ENCODE measurements around the gene RNF4. TPM values are rescaled to one million over a fixed set of nuclear protein-coding genes. Genes with fewer than 3 reads are reported as not detected.

Gene RNF4
- polyA plus RNA-seq, 6 donors from 2014 or later: 48.9 to 87.9 (median 64.8) TPM

GRCh38 chr4:2492970-2493369 is 24.1 kb downstream of the RNF4 start:
- ATAC-seq (ENCODE audit: low read depth in 2 of 2): no peak
- H3K27ac Mint-ChIP-seq: peak overlapping the region in 3 of 6 donors; percentile 18 to 81 (median 75)

GRCh38 chr4:2494992-2495391 is 26.1 kb downstream of the RNF4 start:
- DNase-seq: no peak
- no peak overlapping the region for H3K4me3 Mint-ChIP-seq
- peaks cover 0 to 2% (median 0%) of the 10 kb centered on the region in 7 donors for H3K9me3 Mint-ChIP-seq
- H3K27ac Mint-ChIP-seq: peak overlapping the region in 2 of 6 donors; percentile 57 to 91
- no peaks in the 10 kb centered on the region for H3K27me3 Mint-ChIP-seq
- no peak for ATAC-seq (ENCODE audit: low read depth in 2 of 2)
- peaks cover 30 to 40% (median 37%) of the 10 kb centered on the region in 3 donors for H3K4me1 Mint-ChIP-seq
- peaks cover 8 to 18% of the 10 kb centered on the region in 2 donors for H3K36me3 Mint-ChIP-seq

More at GRCh38 chr4:2492970-2493369, 24.1 kb downstream of the RNF4 start:
- Mint-ChIP-seq H3K36me3 (peaks cover 8 to 19% of the 10 kb centered on the region in 2 donors), H3K9me3 (peaks cover 0 to 2% (median 0%) of the 10 kb centered on the region in 7 donors), H3K4me3 (no peak overlapping the region), H3K4me1 (peaks cover 35 to 51% (median 47%) of the 10 kb centered on the region in 3 donors), H3K27me3 (no peaks in the 10 kb centered on the region)
- DNase-seq: no peak

- H3K27ac Mint-ChIP-seq: peak overlapping the region; percentile 56 to 95 (median 84)
- H3K4me1 Mint-ChIP-seq: peaks cover 29 to 36% (median 36%) of the 10 kb centered on the region in 3 donors
- peaks cover 0 to 2% (median 0%) of the 10 kb centered on the region in 7 donors for H3K9me3 Mint-ChIP-seq
- ATAC-seq (ENCODE audit: low read depth in 2 of 2) (peak; percentile 18 to 30), DNase-seq (no peak)
- peaks cover 8 to 15% of the 10 kb centered on the region in 2 donors for H3K36me3 Mint-ChIP-seq
- peak overlapping the region in 6 of 8 donors; percentile 24 to 82 (median 60) for H3K4me3 Mint-ChIP-seq
- no peaks in the 10 kb centered on the region for H3K27me3 Mint-ChIP-seq
These were observed 28.4 kb downstream of the RNF4 start for GRCh38 chr4:2497324-2497723.

- H3K4me1 Mint-ChIP-seq: peaks cover 25 to 33% (median 31%) of the 10 kb centered on the region in 3 donors
- no peaks in the 10 kb centered on the region for H3K27me3 Mint-ChIP-seq
- DNase-seq (peak; percentile 51), ATAC-seq (ENCODE audit: low read depth in 2 of 2) (peak; percentile 97)
- peak overlapping the region in 5 of 8 donors; percentile 24 to 82 (median 55) for H3K4me3 Mint-ChIP-seq
- H3K27ac Mint-ChIP-seq: peak overlapping the region; percentile 68 to 95 (median 88)
- H3K9me3 Mint-ChIP-seq: peaks cover 0 to 1% (median 0%) of the 10 kb centered on the region in 7 donors
- H3K36me3 Mint-ChIP-seq: peaks cover 4 to 11% of the 10 kb centered on the region in 2 donors
These were observed 29.0 kb downstream of the RNF4 start for GRCh38 chr4:2497931-2498330.

- DNase-seq (no peak), ATAC-seq (ENCODE audit: low read depth in 2 of 2) (no peak)
- Mint-ChIP-seq H3K27ac (peak overlapping the region in 2 of 6 donors; percentile 53 to 81), H3K27me3 (no peaks in the 10 kb centered on the region), H3K36me3 (peaks cover 0 to 8% of the 10 kb centered on the region in 2 donors), H3K9me3 (no peaks in the 10 kb centered on the region), H3K4me3 (no peak overlapping the region), H3K4me1 (peaks cover 17 to 26% (median 18%) of the 10 kb centered on the region in 3 donors)
These were observed 31.6 kb downstream of the RNF4 start for GRCh38 chr4:2500547-2500946.

GRCh38 chr4:2501034-2501594 is 32.2 kb downstream of the RNF4 start:
- peaks cover 0 to 8% of the 10 kb centered on the region in 2 donors for H3K36me3 Mint-ChIP-seq

GRCh38 chr4:2503809-2504208 is 34.9 kb downstream of the RNF4 start:
- Mint-ChIP-seq H3K27ac (peak overlapping the region in 3 of 6 donors; percentile 42 to 62 (median 42)), H3K27me3 (no peaks in the 10 kb centered on the region), H3K4me1 (peaks cover 4 to 21% (median 13%) of the 10 kb centered on the region in 3 donors), H3K4me3 (no peak overlapping the region), H3K36me3 (peaks cover 0 to 3% of the 10 kb centered on the region in 2 donors), H3K9me3 (no peaks in the 10 kb centered on the region)
- no peak for ATAC-seq (ENCODE audit: low read depth in 2 of 2)
- no peak for DNase-seq

More at GRCh38 chr4:2501034-2501594, 32.2 kb downstream of the RNF4 start:
- H3K9me3 Mint-ChIP-seq: no peaks in the 10 kb centered on the region
- no peak for ATAC-seq (ENCODE audit: low read depth in 2 of 2)
- H3K4me1 Mint-ChIP-seq: peaks cover 17 to 26% (median 18%) of the 10 kb centered on the region in 3 donors
- no peak overlapping the region for H3K4me3 Mint-ChIP-seq
- DNase-seq: no peak
- H3K27me3 Mint-ChIP-seq: no peaks in the 10 kb centered on the region
- peak overlapping the region in 1 of 6 donors; percentile 69 for H3K27ac Mint-ChIP-seq

GRCh38 chr4:2507259-2507658 is 38.4 kb downstream of the RNF4 start:
- Mint-ChIP-seq H3K27me3 (no peaks in the 10 kb centered on the region), H3K4me1 (peaks cover 20 to 35% (median 33%) of the 10 kb centered on the region in 3 donors), H3K27ac (peak overlapping the region in 3 of 6 donors; percentile 22 to 24 (median 24)), H3K4me3 (no peak overlapping the region), H3K9me3 (no peaks in the 10 kb centered on the region), H3K36me3 (peaks cover 0 to 5% of the 10 kb centered on the region in 2 donors)
- ATAC-seq (ENCODE audit: low read depth in 2 of 2) (no peak), DNase-seq (no peak)

GRCh38 chr4:2507855-2508254 is 38.9 kb downstream of the RNF4 start:
- no peaks in the 10 kb centered on the region for H3K27me3 Mint-ChIP-seq
- DNase-seq: no peak
- peaks cover 0 to 7% of the 10 kb centered on the region in 2 donors for H3K36me3 Mint-ChIP-seq
- no peak overlapping the region for H3K27ac Mint-ChIP-seq
- no peaks in the 10 kb centered on the region for H3K9me3 Mint-ChIP-seq
- H3K4me3 Mint-ChIP-seq: no peak overlapping the region
- H3K4me1 Mint-ChIP-seq: peaks cover 21 to 36% (median 33%) of the 10 kb centered on the region in 3 donors
- ATAC-seq (ENCODE audit: low read depth in 2 of 2): no peak

GRCh38 chr4:2510351-2511259 is 41.7 kb downstream of the RNF4 start:
- no peaks in the 10 kb centered on the region for H3K9me3 Mint-ChIP-seq
- peak overlapping the region in 5 of 6 donors; percentile 21 to 90 (median 61) for H3K27ac Mint-ChIP-seq

GRCh38 chr4:2511645-2512131 is 42.8 kb downstream of the RNF4 start:
- peaks cover 5 to 14% of the 10 kb centered on the region in 2 donors for H3K36me3 Mint-ChIP-seq
- peaks cover 21 to 33% (median 33%) of the 10 kb centered on the region in 3 donors for H3K4me1 Mint-ChIP-seq
- no peaks in the 10 kb centered on the region for H3K27me3 Mint-ChIP-seq
- peak; percentile 61 to 73 for ATAC-seq (ENCODE audit: low read depth in 2 of 2)
- no peak for DNase-seq
- peak overlapping the region in 5 of 6 donors; percentile 68 to 93 (median 82) for H3K27ac Mint-ChIP-seq
- H3K9me3 Mint-ChIP-seq: no peaks in the 10 kb centered on the region
- H3K4me3 Mint-ChIP-seq: peak overlapping the region in 3 of 8 donors; percentile 15 to 47 (median 47)

More at GRCh38 chr4:2510351-2511259, 41.7 kb downstream of the RNF4 start:
- DNase-seq (no peak), ATAC-seq (ENCODE audit: low read depth in 2 of 2) (peak in 1 of 2 donors; percentile 9)
- peaks cover 21 to 36% (median 31%) of the 10 kb centered on the region in 3 donors for H3K4me1 Mint-ChIP-seq
- no peak overlapping the region for H3K4me3 Mint-ChIP-seq
- no peaks in the 10 kb centered on the region for H3K27me3 Mint-ChIP-seq
- H3K36me3 Mint-ChIP-seq: peaks cover 5 to 14% of the 10 kb centered on the region in 2 donors

- no peak for DNase-seq
- ATAC-seq (ENCODE audit: low read depth in 2 of 2): no peak
- Mint-ChIP-seq H3K27ac (peak overlapping the region in 4 of 6 donors; percentile 72 to 93 (median 86)), H3K36me3 (peaks cover 5 to 14% of the 10 kb centered on the region in 2 donors), H3K4me1 (peaks cover 21 to 27% (median 24%) of the 10 kb centered on the region in 3 donors), H3K4me3 (peak overlapping the region in 2 of 8 donors; percentile 11 to 47), H3K27me3 (no peaks in the 10 kb centered on the region), H3K9me3 (no peaks in the 10 kb centered on the region)
These were observed 43.7 kb downstream of the RNF4 start for GRCh38 chr4:2512396-2513135.

Measured in naive B cell (primary cell).